DND-41 (cell line): ENCODE measurements around the gene LLGL1.
A peak's percentile ranks its signal among the peaks of the same experiment; 100 is the strongest.

Source experiments
- ATAC-seq: fragments of 200-7000 bp; cut with Tn5 transposase; 3 replicates; pipeline ENCODE4 v1.9.1; 2021; ENCODE audit warnings: low read depth; ENCODE audit not compliant: insufficient read depth
- DNase-seq: peaks from one replicate; pipeline ENCODE4 v3.0.0-alpha.2; 2020
- H2AFZ ChIP-seq: 2 replicates; pipeline ENCODE4 v1.6.0; 2012; ENCODE audit warnings: low read depth, low read length
- H3K27ac ChIP-seq: 2 replicates; pipeline ENCODE4 v1.5.1; 2012; ENCODE audit warnings: low read length, inconsistent platforms
- H3K27me3 ChIP-seq: fragments of 200-600 bp; sonication (generic); 2 replicates; pipeline ENCODE4 v1.6.0; 2012; ENCODE audit warnings: low read length, mild to moderate bottlenecking, inconsistent platforms; ENCODE audit not compliant: insufficient read depth, poor library complexity
- H3K36me3 ChIP-seq: 2 replicates; pipeline ENCODE4 v1.5.1; 2012; ENCODE audit warnings: low read length, inconsistent platforms; ENCODE audit not compliant: insufficient read depth
- H3K4me1 ChIP-seq: 2 replicates; pipeline ENCODE4 v1.5.1; 2012; ENCODE audit warnings: mild to moderate bottlenecking, low read length; ENCODE audit not compliant: insufficient read depth
- H3K4me2 ChIP-seq: 2 replicates; pipeline ENCODE4 v1.6.0; 2012; ENCODE audit warnings: mild to moderate bottlenecking, moderate library complexity, low read length, inconsistent platforms; ENCODE audit not compliant: insufficient read depth
- H3K4me3 ChIP-seq, 2 experiments: fragments of 200-600 bp in 1 of 2; shearing (Covaris generic) in 1 of 2; 2 replicates each; pipeline ENCODE4 v1.5.1; 2012 to 2016; ENCODE audit warnings: inconsistent platforms in 2 of 2, low read length in 2 of 2, mild to moderate bottlenecking in 2 of 2, low read depth in 1 of 2, moderate library complexity in 1 of 2
- H3K79me2 ChIP-seq: 2 replicates; pipeline ENCODE4 v1.6.0; 2012; ENCODE audit warnings: low read length, inconsistent platforms; ENCODE audit not compliant: insufficient read depth
- H3K9ac ChIP-seq: 2 replicates; pipeline ENCODE4 v1.6.0; 2012; ENCODE audit warnings: low read depth, mild to moderate bottlenecking, inconsistent platforms, low read length, moderate library complexity
- H3K9me3 ChIP-seq: 2 replicates; pipeline ENCODE4 v1.5.1; 2012; ENCODE audit warnings: low read length, moderate library complexity, mild to moderate bottlenecking, inconsistent platforms; ENCODE audit not compliant: insufficient read depth, severe bottlenecking
- H4K20me1 ChIP-seq: 2 replicates; pipeline ENCODE4 v1.6.0; 2012; ENCODE audit warnings: low read length; ENCODE audit not compliant: insufficient read depth
- CTCF ChIP-seq: IDR thresholded peaks from 2 replicates; pipeline ENCODE4 v1.5.1; 2012; ENCODE audit warnings: borderline replicate concordance, low read length, moderate library complexity, mild to moderate bottlenecking; ENCODE audit not compliant: poor library complexity, severe bottlenecking; ENCODE audit errors: extremely low read depth
- EZH2 ChIP-seq: IDR thresholded peaks from 3 replicates; pipeline ENCODE4 v1.6.1; 2012; ENCODE audit warnings: borderline replicate concordance, low read depth, mild to moderate bottlenecking, moderate library complexity, low read length, inconsistent platforms; ENCODE audit not compliant: severe bottlenecking

LLGL1 gene

GRCh38 chr17:18186627-18186982 is 38.8 kb upstream of the LLGL1 start:
- Histone ChIP-seq H3K4me3 (peak overlapping the region; percentile 42 to 94; a peak in 3 of 4 replicates), H3K4me2 (peak overlapping the region; percentile 97), H3K27me3 (no peaks in the 10 kb centered on the region), H3K9ac (peak overlapping the region; percentile 81), H2AFZ (no peak overlapping the region), H3K9me3 (no peaks in the 10 kb centered on the region), H3K4me1 (peaks cover 80% of the 10 kb centered on the region), H4K20me1 (peaks cover 71% of the 10 kb centered on the region), H3K27ac (peak overlapping the region; percentile 64), H3K36me3 (peaks cover 70% of the 10 kb centered on the region), H3K79me2 (peaks cover 82% of the 10 kb centered on the region)
- TF ChIP-seq EZH2 (no peak), CTCF (no peak)
- ATAC-seq (no peak), DNase-seq (no peak)

- Histone ChIP-seq H3K9ac (peak overlapping the region; percentile 81), H3K27ac (peak overlapping the region; percentile 64)
Observed at GRCh38 chr17:18187226-18187625, 38.2 kb upstream of the LLGL1 start.

GRCh38 chr17:18187821-18188761 is 37.3 kb upstream of the LLGL1 start:
- Histone ChIP-seq H3K9me3 (no peaks in the 10 kb centered on the region), H3K36me3 (peaks cover 84% of the 10 kb centered on the region), H3K4me2 (peak overlapping the region; percentile 97), H3K4me3 (peak overlapping the region; percentile 42 to 94; a peak in 3 of 4 replicates), H3K27ac (no peak overlapping the region), H4K20me1 (peaks cover 85% of the 10 kb centered on the region), H3K27me3 (no peaks in the 10 kb centered on the region), H3K9ac (peak overlapping the region; percentile 81), H3K4me1 (peaks cover 68% of the 10 kb centered on the region), H3K79me2 (peaks cover 94% of the 10 kb centered on the region), H2AFZ (no peak overlapping the region)
- DNase-seq, result no peak
- no peak for TF ChIP-seq EZH2
- no peak for TF ChIP-seq CTCF
- no peak for ATAC-seq

More at GRCh38 chr17:18187226-18187625, 38.2 kb upstream of the LLGL1 start:
- no peaks in the 10 kb centered on the region for H3K9me3 ChIP-seq
- peak overlapping the region; percentile 97 for H3K4me2 ChIP-seq
- TF ChIP-seq EZH2 (no peak), CTCF (no peak)
- no peak for DNase-seq
- no peak for ATAC-seq
- H3K4me3 ChIP-seq, result peak overlapping the region; percentile 42 to 94; a peak in 3 of 4 replicates
- no peak overlapping the region for H2AFZ ChIP-seq
- H4K20me1 ChIP-seq, result peaks cover 77% of the 10 kb centered on the region
- H3K36me3 ChIP-seq, result peaks cover 75% of the 10 kb centered on the region
- H3K4me1 ChIP-seq, result peaks cover 73% of the 10 kb centered on the region
- H3K79me2 ChIP-seq, result peaks cover 86% of the 10 kb centered on the region
- H3K27me3 ChIP-seq, result no peaks in the 10 kb centered on the region
